Stimulated activated CD4-positive, alpha-beta T cell treated with anti-CD3 and anti-CD28 coated beads, TNF-alpha, amount 100 ng/mL, for 48 hours (primary cell): ENCODE results near the gene TAS1R1.
"Not testable (repeated sequence)": the region's sequence is repeated elsewhere in the genome, so short reads cannot be mapped to it uniquely, and the experiment has no call there.

Experiments used
- DNase-seq, 3 donors: peaks; one replicate each; pipeline ENCODE4 v3.0.0-alpha.2; 2020; ENCODE audit warnings: low read depth in 3 of 3

TAS1R1 gene

GRCh38 chr1:6521536-6521935 is 33.6 kb upstream of the TAS1R1 start:
- DNase-seq: no peak

- no peak for DNase-seq
Observed at GRCh38 chr1:6523566-6523965, 31.5 kb upstream of the TAS1R1 start.

GRCh38 chr1:6526316-6526715 is 28.8 kb upstream of the TAS1R1 start:
- no peak for DNase-seq

- DNase-seq: no peak
Observed at GRCh38 chr1:6528492-6528891, 26.6 kb upstream of the TAS1R1 start.

GRCh38 chr1:6530504-6531160 is 24.5 kb upstream of the TAS1R1 start:
- DNase-seq: no peak

GRCh38 chr1:6531996-6532395 is 23.1 kb upstream of the TAS1R1 start:
- DNase-seq: no peak

GRCh38 chr1:6534248-6534822 is 20.8 kb upstream of the TAS1R1 start:
- no peak for DNase-seq

- no peak for DNase-seq
Observed at GRCh38 chr1:6535214-6535613, 19.9 kb upstream of the TAS1R1 start.

GRCh38 chr1:6536291-6536690 is 18.8 kb upstream of the TAS1R1 start:
- no peak for DNase-seq

- DNase-seq: no peak
Observed at GRCh38 chr1:6538956-6539355, 16.2 kb upstream of the TAS1R1 start.

- DNase-seq: no peak
Observed at GRCh38 chr1:6544831-6545230, 10.3 kb upstream of the TAS1R1 start.

- DNase-seq: peak in 1 of 3 donors; percentile 2
Observed at GRCh38 chr1:6545276-6546112, 9.6 kb upstream of the TAS1R1 start.

GRCh38 chr1:6546326-6546725 is 8.8 kb upstream of the TAS1R1 start:
- DNase-seq: no peak

GRCh38 chr1:6547301-6547700 is 7.8 kb upstream of the TAS1R1 start:
- no peak for DNase-seq

- peak; percentile 88 to 92 (median 90) for DNase-seq
Observed at GRCh38 chr1:6554031-6554906, 838 bp upstream of the TAS1R1 start, which contains the start of gene NOL9. Gene NOL9, minus strand, starts transcription at chr1:6554513. Its CDS starts 11 bp downstream, at chr1:6554502.

GRCh38 chr1:6557597-6557996 is 2.5 kb downstream of the TAS1R1 start:
- no peak for DNase-seq

- not testable (repeated sequence) for DNase-seq
Observed at GRCh38 chr1:6559161-6559560, 4.1 kb downstream of the TAS1R1 start.

GRCh38 chr1:6560267-6560666 is 5.2 kb downstream of the TAS1R1 start:
- no peak for DNase-seq

- no peak for DNase-seq
Observed at GRCh38 chr1:6569033-6569432, 13.9 kb downstream of the TAS1R1 start.

- DNase-seq: no peak
Observed at GRCh38 chr1:6570100-6570499, 15.0 kb downstream of the TAS1R1 start.

- DNase-seq: no peak
Observed at GRCh38 chr1:6570987-6571386, 15.9 kb downstream of the TAS1R1 start.
